SIG-M5 treated with dmso at 0.1 percent for 504 hours (cell line): ENCODE data around the gene CHD9.
"Not testable (repeated sequence)": the region's sequence is repeated elsewhere in the genome, so short reads cannot be mapped to it uniquely, and the experiment has no call there.

ENCODE experiments used
- DNase-seq: peaks from one replicate; lab custom pipeline; 2025; ENCODE audit not compliant: unreplicated experiment; lab: John Stamatoyannopoulos, UW

Gene CHD9

DNA sequence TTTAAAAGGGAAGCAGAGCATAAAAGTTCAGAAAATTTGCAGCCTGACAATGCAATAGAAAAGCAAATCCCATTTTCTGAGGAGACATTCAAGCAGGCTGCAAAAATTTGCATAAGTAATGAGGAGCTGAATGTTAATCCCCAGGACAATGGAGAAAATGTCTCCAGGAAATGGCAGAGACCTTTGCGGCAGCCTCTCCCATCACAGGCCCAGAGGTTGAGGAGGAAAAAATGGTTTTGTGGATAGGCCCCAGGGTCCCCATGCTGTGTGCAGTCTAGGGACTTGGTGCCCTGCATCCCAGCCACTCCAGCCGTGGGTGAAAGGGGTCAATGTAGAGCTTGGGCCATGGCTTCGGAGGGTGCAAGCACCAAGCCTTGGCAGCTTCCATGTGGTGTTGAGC is 19.5 kb downstream of the CHD9 start:
- DNase-seq: not testable (repeated sequence)

DNA sequence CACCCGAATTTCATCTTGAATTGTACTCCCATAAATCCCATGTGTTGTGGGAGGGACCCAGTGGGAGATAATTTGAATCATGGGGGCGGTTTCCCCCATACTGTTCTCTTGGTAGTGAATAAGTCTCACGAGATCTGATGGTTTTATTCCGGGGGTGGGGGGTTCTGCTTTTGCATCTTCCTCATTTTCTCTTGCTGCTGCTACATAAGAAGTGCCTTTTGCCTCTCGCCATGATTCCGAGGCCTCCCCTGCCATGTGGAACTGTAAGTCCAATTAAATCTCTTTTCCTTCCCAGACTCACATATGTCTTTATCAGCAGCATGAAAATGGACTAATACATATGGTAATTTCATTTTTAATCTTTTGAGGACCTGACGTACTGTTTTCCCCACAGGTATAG is 20.7 kb downstream of the CHD9 start:
- DNase-seq: not testable (repeated sequence)

- no peak for DNase-seq
Observed at GRCh38 chr16:53078247-53078646, 23.5 kb downstream of the CHD9 start.

GRCh38 chr16:53078765-53079485 is 24.1 kb downstream of the CHD9 start:
- no peak for DNase-seq

DNA sequence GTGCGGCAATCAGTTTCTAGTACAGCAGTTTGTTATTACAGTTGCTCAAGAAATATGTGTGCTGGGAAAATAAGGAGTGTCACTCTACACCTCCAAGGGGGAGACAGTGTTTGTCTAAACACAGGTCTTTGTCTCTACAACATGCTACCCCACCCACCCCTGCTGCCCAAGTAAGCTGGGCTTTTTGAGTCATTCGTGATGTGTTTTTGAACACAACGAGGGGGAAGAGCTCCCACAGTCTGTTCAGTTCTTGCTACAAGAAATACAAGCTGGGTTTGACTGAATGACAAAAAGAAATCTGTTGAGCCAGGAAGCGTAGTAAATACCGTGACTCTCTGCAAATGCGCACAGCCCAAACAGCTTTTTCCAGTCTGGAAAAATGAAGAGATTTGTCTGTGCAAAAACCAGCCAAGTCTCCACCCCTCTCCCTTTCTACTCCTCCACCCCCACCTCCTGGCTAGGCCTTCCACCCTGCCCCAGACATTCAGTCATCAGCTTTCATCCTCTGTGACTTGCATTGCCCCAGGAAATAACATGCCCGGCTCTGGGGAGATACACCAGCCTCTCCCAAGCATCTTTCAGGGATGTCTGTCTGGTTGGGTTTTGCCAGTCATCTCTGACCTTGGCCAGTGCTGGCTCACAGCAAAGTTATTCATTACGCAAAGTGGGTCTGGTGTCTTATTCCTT is 25.7 kb downstream of the CHD9 start:
- DNase-seq: no peak

DNA sequence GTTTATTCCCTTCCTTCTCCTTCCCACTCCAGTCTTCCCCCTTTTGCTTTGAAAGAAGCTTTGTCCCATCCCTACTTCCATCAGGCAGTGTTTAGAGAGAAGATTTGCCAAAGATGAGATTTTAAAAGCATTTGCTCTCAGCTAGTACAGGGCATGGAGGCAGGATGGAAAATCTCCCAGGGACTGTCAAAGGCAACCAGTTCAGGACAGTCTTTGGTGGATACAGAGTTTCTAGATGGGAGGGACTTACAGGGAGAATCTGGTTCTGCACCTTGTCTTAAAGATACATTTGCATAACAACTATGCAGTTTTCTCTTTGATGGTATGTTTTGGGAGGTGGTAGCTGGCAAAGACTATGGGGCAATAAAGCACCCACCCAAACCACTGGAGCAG is 26.2 kb downstream of the CHD9 start:
- no peak for DNase-seq

DNA sequence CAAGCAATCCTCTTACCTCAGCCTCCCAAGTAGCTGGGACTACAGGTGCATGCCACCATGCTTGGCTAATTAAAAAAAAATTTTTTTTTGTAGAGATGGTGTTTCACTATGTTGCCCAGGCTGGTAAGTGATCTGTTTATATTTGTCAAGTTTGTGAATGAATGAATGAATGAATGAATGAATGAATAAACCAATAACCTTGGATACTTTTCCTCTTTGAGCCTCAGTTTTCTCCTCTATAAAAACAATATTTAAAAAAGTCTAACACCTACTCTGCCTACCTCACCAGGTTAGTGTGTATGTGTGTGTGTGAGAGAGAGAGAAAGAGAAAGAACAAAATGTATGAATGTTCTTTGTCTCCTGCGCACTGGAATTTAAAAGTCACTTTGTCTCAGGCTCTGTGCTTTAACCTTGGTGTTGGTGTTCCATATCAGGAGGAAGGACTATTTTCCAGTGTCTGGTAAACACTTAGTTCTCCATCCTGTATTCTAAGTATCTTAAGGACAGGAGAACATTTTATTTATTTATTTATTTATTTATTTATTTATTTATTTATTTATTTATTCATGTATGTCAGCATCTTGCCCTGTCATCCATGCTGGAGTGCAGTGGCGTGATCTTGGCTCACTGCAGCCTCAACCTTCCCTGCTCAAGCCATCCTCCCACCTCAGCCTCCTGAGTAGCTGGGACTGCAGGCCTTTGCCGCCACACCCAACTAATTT is 27.1 kb downstream of the CHD9 start:
- DNase-seq: no peak

DNA sequence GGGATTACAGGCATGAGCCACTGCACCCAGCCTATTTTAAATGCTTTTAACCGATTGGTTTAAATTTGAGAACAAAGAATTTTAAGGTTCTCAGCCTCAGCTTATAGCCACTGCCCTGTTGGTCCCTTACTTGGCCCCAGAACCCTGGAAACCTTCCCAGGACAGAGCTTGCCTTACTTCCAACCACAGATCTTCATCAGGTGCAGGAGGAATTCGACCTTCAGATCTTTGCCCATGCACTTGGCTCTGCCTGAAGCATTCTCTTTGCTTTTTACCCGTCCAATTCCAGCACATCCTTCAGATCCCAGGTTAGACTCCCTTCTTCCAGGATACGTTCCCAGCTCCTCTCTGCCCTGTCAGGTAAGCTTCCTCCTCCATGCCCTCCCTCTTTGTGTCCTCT is 27.7 kb downstream of the CHD9 start:
- no peak for DNase-seq

DNA sequence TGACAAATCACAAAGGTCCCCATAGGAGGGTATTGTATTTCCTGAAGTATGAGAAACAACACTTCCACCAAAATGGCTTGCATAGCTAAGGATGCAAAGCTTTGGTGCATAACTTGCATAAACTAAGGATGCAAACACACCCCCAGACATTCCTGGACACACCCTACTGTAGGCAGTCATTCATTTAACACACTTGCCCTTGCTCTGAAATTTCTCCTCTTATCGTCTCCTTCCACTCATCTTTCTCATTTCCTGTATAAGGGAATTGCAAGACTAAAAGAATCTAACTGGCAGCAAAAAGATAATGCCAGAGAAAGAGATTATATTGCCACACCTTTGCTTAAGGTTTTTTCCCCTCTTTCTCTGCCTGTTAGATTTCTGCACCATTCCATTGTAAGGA is 28.3 kb downstream of the CHD9 start:
- DNase-seq: no peak

DNA sequence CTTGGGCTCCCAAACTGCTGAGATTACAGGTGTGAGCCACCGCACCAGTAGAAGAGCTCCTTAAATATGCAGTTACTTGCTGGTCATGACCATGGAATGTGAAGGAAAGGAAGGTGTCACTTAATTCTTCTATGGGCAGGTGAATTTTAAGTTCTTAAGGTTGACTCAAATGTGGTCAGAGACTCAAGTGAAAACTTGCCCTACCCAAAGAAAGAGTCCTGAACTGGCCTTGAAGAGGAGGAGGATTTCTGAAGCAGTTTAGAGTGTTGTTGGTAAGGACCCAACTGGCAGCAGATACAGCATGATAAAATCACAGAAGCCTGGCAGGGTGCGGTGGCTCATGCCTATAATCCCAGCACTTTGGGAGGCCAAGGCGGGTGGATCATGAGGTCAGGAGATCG is 29.4 kb downstream of the CHD9 start:
- DNase-seq: no peak

DNA sequence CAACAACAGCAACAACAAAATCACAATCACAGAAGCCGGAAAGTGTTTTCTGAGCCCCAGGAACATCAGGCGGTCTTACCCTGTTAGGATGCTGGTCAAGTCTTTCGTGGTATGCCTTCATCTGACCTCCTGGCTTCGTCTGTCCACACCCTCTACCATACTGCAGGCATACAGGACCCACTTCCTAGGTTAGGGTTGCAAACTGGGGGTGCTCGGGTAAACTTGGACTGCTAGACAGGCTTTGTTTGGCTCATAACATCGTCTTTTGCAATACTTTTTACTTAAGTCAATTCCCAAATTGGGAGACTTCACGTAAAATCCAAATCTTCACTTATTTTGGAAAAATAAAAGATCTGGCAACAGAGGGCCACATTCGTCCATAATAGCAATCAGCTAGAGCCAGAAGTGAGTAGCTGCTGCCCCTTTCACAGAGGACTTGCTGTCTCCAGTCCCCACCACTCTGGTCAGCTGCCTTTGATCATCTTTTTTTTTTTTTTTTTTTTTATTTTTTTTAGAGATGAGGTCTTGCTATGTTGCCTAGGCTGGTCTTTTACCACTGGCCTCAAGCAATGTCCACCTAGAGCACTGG is 30.0 kb downstream of the CHD9 start:
- no peak for DNase-seq

DNA sequence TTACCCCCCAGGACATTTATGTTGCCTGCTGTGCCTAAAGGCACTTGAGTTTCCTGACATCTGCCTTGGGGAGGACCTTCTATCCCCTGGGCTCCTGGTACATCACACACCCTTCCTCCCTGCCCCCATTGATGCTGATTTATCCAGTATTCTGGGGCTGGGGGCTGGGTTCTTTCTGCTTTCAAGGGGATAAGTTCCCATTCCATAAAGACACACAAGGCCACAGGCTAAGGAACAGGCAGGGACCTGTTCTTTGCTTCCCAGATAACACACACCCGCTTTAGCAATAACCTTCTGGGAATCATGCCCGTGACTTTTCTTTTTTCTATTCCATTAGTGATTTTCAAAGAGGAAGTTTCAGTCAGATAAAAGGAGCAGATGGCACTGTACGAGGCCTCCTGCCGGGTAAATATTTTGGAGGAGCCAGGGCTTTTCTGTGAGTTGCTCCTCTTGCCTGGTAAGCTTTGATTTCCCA is 30.6 kb downstream of the CHD9 start:
- no peak for DNase-seq

- DNase-seq: no peak
Observed at GRCh38 chr16:53085931-53086421, 31.2 kb downstream of the CHD9 start.

GRCh38 chr16:53087101-53087500 is 32.3 kb downstream of the CHD9 start:
- no peak for DNase-seq

DNA sequence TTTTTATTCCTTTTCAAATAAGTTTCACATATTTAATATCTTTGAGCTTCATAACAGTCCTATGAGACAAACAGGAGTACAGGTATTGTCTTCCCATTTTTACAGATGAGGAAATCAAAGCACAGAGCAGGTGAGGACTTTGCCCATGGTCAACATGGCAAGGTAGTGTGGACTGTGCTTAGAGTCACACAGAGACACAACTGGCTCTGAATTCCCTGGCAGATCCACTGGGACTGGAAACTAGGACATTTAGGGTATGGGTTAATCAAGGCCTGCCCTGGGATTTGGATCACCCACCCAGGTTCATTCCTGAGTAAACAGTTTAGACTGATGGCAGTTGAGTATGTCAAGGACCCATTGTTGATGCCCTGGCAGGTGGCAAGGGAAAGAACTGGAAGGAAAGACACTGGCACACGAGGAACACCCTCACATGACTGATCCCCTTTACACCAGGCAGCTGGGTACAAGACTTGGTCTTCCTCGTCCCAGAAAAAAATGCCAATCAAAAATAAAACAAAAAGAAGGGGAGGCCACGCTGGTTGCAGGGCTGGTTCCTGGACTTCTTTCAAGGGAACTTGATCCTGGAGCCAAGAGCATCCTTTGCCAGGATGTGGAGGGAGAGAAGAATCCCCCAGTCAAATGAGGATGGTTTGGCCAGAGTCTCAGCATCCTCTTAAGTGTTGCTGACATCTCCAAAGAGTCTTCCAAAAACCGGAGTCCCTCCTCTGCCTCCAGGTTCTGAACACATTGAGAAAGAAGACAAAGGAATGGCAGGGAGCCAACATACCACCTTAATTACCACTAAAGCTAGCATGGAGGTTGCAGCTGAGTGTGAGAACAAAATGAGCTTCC is 34.9 kb downstream of the CHD9 start:
- DNase-seq: no peak

- DNase-seq: no peak
Observed at GRCh38 chr16:53090286-53090590, 35.4 kb downstream of the CHD9 start.

DNA sequence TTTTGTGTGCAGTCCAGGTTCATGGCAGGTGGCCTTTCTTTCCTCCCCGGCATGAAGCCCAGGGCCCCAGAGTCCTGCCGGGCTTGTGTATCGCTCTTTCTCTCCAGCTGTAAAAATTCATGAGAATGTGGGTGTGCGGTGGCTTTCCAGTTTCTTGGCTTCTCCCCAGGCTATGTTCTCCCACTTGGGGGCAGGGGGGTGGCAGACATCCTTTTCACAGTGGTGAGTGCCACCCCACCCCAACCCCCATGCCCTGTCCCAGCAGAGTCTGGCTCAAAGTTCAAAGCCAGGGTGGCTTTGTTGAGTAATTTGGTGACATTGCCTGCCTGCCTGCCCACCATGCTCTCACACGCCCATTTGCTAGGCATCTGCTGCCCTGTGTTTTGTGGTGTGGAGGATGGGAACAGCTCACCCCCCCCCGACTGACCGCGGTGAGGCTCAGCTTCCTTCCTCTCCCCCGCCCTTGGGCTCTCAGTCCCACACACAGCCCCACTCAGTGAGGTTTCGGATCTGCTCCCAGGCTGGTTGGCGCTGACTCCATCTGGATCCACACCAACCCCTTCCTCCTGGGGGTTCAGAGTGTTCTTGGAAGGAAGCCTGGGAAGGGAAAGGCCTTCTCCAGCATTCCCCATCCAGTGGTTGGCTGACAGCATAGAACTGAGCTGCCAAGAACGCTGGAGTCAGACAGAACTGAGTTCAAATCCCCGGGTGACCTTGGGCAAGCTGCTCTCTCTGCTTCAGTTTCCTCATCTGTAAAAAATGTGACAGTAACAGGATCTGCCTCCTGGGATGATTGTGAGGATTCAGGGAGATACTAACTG is 36.0 kb downstream of the CHD9 start:
- no peak for DNase-seq

DNA sequence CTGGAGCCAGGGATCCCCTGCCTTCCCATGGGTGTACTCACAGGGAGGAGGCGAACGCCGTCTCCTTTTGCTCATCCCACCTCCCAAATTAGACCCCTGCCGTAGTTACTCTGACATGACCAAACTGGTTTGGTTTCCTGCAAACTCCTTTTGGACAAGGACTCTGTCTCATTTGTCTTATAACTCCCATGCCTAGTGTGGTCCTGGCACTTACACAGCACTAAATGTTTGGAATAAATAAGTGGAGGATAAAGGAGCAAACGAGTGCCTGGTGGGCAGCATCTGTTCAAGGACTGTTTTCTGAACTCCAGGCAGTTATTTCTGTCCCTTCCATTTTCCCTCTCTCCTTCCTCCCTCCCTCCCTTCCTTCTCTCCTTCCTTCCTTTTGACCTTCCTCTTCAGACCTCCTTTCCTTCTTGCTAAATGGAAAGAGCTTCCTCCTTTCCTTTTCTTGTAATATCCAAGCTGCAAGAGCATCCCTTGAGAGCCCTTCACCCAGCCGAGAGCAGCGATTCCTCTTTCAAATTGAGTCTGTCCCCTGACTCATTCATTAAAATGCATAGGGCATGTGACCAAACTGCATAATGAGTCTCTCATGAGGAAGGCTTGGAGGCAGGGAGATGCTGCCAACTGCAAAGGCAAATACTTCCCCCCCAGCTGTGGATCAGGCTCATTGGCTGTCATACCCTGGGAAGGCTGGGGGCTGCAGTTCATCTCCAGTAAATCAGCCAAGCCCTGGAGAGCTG is 36.8 kb downstream of the CHD9 start:
- peak; percentile 70 for DNase-seq

- no peak for DNase-seq
Observed at GRCh38 chr16:53092284-53092683, 37.5 kb downstream of the CHD9 start.
